H1 (cell line): ENCODE data around the gene FBXO41.

Source experiments
- CBX8 ChIP-seq: fragments of 300-800, 300-1000 bp; sonication (generic); IDR thresholded peaks from 2 replicates; pipeline ENCODE4 v1.7.1; 2016; ENCODE audit warnings: low read depth, low read length, borderline replicate concordance
- KDM5A ChIP-seq: fragments of 200-600 bp; IDR thresholded peaks from 2 replicates; pipeline ENCODE4 v1.7.1; 2012; ENCODE audit warnings: mild to moderate bottlenecking, low read length, inconsistent platforms, mixed read lengths
- POU5F1 ChIP-seq: IDR thresholded peaks from 2 replicates; pipeline ENCODE4 v1.6.1; 2011; ENCODE audit warnings: low read depth, mild to moderate bottlenecking, low read length, moderate library complexity
- RFX5 ChIP-seq: IDR thresholded peaks from 2 replicates; pipeline ENCODE4 v1.6.1; 2011; ENCODE audit warnings: low read depth, low read length, improper control_type of control experiment, borderline replicate concordance
- TEAD4 ChIP-seq: IDR thresholded peaks from 2 replicates; pipeline ENCODE4 v1.6.1; 2012; ENCODE audit warnings: low read depth, low read length, inconsistent platforms, mixed read lengths
- TF ChIP-seq, protein P1 (sequence below), 3 experiments: IDR thresholded peaks; 1 replicate in 2 of 3; 2 replicates in 1 of 3; pipeline versions ENCODE4 v1.5.1 to v1.6.1; 2011; ENCODE audit warnings: low read length in 3 of 3, mild to moderate bottlenecking in 3 of 3, inconsistent platforms in 2 of 3, low read depth in 1 of 3, moderate library complexity in 1 of 3; ENCODE audit not compliant: insufficient read depth in 1 of 3; ENCODE audit errors: control extremely low read depth in 1 of 3

DNA sequence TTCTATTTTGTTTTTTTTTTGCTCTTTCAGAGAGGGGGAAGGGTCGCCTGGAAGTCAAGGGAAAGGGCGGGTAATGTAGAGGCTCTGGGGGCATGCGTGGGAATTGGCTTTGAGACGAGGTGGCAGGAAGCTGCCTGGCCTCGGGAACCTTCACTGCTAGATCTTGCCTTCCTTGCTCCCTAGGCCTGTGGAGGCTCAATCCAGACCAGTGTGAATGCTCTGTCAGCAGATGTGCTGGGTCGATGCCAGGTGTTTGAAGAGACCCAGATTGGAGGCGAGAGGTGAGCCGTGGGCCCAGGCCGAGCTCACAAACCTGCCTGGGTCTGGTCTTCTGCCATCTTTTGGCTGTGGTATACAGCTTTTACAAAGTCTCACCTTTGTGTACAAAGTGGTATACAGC lies 34.6 kb downstream of the FBXO41 start:
- TF ChIP-seq, protein P1, sequence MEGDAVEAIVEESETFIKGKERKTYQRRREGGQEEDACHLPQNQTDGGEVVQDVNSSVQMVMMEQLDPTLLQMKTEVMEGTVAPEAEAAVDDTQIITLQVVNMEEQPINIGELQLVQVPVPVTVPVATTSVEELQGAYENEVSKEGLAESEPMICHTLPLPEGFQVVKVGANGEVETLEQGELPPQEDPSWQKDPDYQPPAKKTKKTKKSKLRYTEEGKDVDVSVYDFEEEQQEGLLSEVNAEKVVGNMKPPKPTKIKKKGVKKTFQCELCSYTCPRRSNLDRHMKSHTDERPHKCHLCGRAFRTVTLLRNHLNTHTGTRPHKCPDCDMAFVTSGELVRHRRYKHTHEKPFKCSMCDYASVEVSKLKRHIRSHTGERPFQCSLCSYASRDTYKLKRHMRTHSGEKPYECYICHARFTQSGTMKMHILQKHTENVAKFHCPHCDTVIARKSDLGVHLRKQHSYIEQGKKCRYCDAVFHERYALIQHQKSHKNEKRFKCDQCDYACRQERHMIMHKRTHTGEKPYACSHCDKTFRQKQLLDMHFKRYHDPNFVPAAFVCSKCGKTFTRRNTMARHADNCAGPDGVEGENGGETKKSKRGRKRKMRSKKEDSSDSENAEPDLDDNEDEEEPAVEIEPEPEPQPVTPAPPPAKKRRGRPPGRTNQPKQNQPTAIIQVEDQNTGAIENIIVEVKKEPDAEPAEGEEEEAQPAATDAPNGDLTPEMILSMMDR (IDR thresholded peaks at IDR 0.05; ENCODE audit: control extremely low read depth in 1 of 3, insufficient read depth in 1 of 3, low read depth in 1 of 3, low read length in 3 of 3), result no peak
- TF ChIP-seq KDM5A (no peak), TEAD4 (no peak), CBX8 (no peak), RFX5 (no peak), POU5F1 (no peak)
